SK-N-SH (cell line): ENCODE data around the gene ARHGEF28.

Experiments
- CTCF ChIP-seq: fragments of 200-600 bp; sonication (generic); IDR thresholded peaks from 2 replicates; pipeline ENCODE4 v1.6.1; 2017; ENCODE audit warnings: antibody characterized with exemption, mild to moderate bottlenecking, moderate library complexity
- EZH2phosphoT487 ChIP-seq: fragments of 200-600 bp; sonication (generic); IDR thresholded peaks from 2 replicates; pipeline ENCODE4 v1.6.1; 2017; ENCODE audit warnings: low read depth, mixed run types, mild to moderate bottlenecking, antibody characterized with exemption, moderate library complexity, borderline replicate concordance
- FOXJ3 ChIP-seq: sonication (generic); formaldehyde crosslinking; IDR thresholded peaks from 2 replicates; pipeline ENCODE4 v1.5.1; 2020; ENCODE audit warnings: mild to moderate bottlenecking, missing genetic modification reagents
- MXI1 ChIP-seq: IDR thresholded peaks from 2 replicates; pipeline ENCODE4 v1.6.1; 2012; ENCODE audit warnings: mild to moderate bottlenecking, low read depth, low read length, improper control_type of control experiment
- POLR2AphosphoS5 ChIP-seq: IDR thresholded peaks from 2 replicates; pipeline ENCODE4 v1.6.1; 2012; ENCODE audit warnings: low read depth, low read length
- RFX5 ChIP-seq: IDR thresholded peaks from 2 replicates; pipeline ENCODE4 v1.6.1; 2012; ENCODE audit warnings: mild to moderate bottlenecking, improper control_type of control experiment, low read length
- RXRA ChIP-seq: IDR thresholded peaks from 2 replicates; pipeline ENCODE4 v1.4.0; 2012; ENCODE audit warnings: low read depth, mild to moderate bottlenecking, borderline replicate concordance
- TCF12 ChIP-seq: IDR thresholded peaks from 2 replicates; pipeline ENCODE4 v1.4.0; 2012
- USF2 ChIP-seq: fragments of 150-350 bp; IDR thresholded peaks from 2 replicates; pipeline ENCODE4 v1.6.1; 2017; ENCODE audit warnings: antibody characterized with exemption, low read length, low read depth, borderline replicate concordance

DNA sequence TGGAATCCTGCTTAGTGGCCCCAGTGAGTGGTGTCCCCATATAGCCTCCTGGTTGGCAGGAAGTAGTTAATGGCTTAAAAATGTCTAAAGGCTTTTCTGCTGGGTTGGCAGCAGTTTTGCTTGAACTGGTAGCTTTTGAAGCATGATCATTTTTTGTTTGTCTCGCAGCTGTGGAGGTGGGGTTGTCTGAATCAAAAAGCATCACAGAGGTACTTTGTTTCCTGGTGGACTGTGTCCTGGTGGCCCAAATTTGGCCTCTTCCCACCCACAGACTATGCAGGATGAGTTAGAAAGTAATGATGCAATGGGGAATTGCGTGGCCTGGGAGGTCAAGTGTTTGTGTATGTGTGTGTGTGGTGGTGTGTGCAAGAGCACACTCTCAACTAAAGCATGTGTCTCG, 322.7 kb downstream of the ARHGEF28 start:
- TF ChIP-seq RXRA (no peak), FOXJ3 (CRISPR knock-in tag) (no peak), CTCF (no peak), POLR2AphosphoS5 (no peak), USF2 (no peak), TCF12 (no peak), RFX5 (no peak), EZH2phosphoT487 (no peak), MXI1 (no peak)
